ENCODE results near the gene BCL2L11.
A peak's percentile ranks its signal among the peaks of the same experiment; 100 is the strongest.

The BCL2L11 gene

DNA sequence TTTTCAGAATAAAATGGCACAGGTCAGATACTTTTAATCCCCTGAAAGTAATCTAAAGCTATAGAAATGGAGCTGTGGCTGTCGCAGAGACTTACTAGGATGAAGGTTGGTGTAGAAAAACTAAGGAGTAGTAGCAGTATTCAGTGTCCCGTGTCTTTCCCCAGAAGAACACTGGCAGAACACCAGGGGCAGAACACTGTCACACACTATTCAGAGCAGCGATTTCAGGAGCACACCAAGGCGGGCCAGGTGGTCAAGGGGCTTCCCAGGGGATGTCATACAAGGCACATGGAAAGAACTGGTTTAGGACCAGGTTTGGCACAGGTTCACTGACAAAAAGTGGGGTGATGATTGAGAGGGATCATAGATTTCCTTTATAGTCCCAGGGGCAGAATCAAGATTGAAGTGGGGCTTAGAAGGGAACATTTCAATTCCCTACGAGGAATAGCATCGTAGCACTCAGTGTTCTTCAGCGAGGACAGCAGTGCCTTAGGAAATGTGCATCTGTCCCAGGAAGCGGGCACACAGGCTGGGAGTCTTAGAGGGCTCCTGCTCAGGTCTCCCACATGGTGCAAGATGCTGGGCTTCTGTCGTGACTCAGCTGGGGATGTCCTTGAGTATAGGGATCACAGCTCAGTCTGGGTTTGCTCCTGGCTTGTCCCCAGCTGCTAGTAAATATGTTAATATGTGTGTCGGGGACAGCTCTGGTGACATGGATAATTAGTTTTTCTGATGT, 22.6 kb downstream of the BCL2L11 start:
- DNase-seq (ENCODE audit: low read depth): no peak

DNA sequence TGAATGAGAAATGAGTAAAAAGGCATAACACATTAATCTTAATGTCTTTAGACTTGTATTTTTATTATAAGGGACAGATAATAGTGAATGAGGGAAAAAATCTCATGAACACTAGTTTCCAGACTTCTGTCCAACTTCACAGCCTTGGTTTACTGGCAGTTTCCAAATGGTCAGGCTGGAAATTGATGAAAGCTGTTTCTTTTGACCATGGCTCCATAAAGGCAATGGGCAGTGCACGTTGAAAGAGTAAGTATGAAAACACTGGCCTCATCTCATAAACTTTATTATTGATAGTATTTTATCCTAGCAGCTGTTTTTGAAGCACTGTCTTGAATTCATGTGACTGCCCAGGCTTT, 23.1 kb downstream of the BCL2L11 start:
- no peak for DNase-seq (ENCODE audit: low read depth)

DNA sequence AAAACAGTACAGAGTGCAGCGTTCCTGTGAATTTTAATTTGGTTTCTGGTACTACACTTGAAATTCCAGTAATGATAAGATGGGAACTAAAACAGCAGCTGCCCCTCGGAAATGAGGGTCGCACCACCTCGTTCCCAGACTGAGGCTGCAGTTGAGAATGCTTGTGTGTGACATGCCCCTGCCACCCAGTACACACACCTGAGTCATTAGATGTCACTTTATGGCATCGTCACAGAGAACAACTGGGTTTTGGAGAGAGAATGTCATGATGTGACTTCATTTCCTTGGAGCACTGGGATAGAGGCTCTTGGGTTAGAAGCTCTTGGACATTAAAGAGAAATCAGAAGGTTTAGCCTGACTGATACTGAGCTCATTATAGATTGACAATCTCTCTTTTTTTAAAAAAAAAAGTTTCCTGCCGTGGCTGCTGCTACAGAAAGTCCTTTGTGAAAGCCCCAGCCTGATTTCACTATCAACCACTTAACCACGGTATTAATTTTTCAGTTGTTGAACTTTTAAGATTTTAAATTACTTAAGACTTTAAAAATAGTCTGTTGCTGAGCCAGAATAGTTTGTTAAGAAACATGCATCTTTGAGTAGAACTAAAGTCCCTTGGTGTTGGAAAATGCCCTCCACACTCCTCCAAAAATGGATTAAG, 24.5 kb downstream of the BCL2L11 start:
- DNase-seq (ENCODE audit: low read depth): no peak

- no peak for DNase-seq (ENCODE audit: low read depth)
These were observed 25.2 kb downstream of the BCL2L11 start for GRCh38 chr2:111145951-111146350.

DNA sequence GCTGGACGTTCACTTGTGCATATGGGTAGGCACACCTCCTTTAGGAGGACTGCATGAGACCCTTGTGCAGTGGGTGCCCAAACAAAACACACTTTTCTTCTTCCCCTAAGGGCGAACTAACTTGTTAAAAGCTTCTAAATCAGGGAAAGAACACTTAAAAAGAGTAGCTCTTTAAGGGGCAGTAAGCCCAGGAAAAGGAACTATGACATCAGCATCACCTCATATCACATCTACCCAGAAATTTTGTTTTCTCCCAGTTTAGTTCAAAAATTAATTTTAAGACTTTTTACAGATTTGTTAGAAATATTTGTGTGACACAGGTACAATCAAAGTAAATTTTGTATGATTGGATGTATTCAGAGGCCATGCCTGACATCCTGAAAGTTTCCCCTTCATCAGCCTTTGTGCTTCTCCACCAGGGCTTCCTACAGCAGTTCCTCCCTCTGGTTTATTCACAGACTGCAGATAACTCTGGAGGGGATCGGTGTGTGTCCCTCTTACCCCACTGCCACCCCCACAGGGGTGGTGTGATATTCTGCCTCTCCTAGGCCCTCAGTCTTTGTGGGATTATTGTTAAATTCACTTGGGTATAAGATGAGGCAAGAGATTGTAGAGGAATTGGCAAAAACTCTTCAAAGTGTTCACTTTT, 27.6 kb downstream of the BCL2L11 start:
- DNase-seq (ENCODE audit: low read depth): no peak

GRCh38 chr2:111148925-111149324, 28.2 kb downstream of the BCL2L11 start:
- DNase-seq (ENCODE audit: low read depth): no peak

DNA sequence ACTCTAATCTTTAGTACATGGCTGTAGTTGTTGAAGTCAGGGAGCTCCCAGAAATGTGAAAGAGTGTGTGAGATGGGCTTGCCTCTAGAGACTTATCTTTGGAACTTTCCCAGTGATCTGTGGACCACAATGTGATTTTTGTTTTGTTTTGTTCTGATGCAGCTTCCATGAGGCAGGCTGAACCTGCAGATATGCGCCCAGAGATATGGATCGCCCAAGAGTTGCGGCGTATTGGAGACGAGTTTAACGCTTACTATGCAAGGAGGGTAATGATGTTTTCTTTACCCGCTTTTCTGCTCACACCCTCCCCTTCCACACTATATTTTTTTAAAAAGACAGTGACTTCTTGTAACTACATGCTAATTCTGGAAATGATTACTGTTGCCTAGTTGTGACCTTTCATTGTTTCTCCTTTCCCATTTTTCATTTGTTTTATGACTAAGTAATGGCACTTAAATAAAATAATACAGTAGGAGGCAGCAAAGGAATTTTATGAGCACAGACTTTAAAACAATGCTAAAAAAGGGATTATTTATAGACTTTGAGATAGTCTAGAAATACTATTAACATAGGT, 29.3 kb downstream of the BCL2L11 start:
- DNase-seq (ENCODE audit: low read depth): no peak

- no peak for DNase-seq (ENCODE audit: low read depth)
These were observed 34.0 kb downstream of the BCL2L11 start for GRCh38 chr2:111154758-111155157.

DNA sequence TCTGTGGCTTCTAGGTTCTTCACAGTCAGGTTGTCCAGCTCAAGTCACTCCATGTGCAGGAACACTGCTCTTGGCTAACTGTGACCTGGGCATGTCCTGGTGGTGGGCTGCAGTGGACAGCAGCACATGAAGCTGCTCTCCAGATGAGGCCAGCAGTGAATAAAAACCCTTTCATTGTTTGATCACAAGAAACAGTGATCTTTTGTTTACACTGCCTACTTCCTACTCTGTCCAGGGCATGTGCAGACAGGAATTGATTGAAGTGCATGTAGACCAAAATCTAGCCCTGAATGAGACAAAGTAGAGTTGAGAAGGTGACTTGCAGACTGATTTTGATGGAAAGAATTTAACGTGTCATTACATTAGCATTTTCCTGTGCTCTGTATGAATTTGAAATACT, 34.9 kb downstream of the BCL2L11 start:
- no peak for DNase-seq (ENCODE audit: low read depth)

DNA sequence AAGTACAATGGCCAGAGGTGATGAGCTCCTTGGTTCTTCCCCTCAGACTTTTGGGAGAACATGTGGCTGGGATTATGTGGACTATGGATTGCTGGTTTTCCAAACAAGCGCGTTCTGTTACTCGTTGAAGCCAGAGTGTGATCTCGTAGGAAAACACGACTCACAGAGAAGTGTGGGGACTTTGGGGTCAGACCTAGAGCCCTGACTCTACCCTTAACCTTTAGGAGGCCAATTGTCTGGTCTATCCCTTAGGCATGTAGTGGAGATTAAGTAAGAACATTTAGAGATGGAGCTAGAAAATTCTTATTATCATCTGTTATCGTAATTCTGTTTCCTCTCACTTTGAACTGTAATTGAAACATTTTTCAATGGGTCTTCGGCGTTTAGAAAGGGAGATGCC, 35.8 kb downstream of the BCL2L11 start:
- no peak for DNase-seq (ENCODE audit: low read depth)

DNA sequence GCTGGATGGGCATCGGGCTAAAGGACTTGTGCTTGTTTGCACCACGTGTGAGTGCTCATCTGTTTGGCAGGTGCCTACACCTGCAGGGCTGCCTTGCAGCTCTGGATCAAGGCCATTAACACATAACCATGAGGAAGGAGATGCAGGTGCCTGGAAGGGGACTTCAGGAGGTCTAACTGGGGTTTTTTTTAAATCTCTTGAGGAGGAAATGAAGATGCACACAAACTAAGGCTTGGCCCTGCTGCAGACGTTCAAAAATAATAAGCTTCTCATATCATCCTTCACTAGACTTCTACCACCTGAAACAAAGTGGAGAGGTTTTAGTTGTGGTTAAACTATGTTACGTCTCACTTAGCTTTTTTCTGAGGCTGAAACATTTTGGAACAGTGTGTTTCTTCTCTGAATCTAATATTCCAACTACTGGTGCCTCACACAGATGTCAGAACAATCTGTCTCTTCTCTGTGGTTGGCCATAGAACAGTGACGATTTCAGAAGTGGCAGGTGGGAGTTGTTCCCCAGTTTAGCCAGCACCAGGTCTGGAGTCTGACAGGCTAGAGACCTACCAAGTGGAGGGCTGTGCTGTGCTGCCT, 36.5 kb downstream of the BCL2L11 start:
- no peak for DNase-seq (ENCODE audit: low read depth)

- no peak for DNase-seq (ENCODE audit: low read depth)
These were observed 37.1 kb downstream of the BCL2L11 start for GRCh38 chr2:111157798-111158197.

DNA sequence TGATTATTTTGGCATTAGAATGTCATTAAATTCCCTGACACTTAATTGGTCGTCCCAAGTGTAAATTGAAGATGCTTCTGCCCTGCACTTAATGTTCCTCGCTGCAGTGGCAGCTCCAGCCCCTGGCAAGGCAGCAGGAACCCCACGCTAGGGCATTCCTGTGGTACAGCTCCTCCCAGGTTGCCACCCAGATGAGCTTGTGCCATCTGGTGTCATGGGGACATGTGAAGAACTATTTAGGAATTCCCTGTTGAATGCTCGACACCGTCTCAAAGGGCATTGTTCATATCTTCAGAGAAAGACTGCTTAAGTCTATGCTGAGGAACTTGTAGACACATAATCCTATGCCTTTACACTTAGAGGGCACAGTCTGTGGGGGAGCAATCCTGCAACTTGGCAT, 38.9 kb downstream of the BCL2L11 start:
- DNase-seq (ENCODE audit: low read depth): no peak

- DNase-seq (ENCODE audit: low read depth): peak; percentile 74
These were observed 40.0 kb downstream of the BCL2L11 start for GRCh38 chr2:111160758-111161157.

GRCh38 chr2:111161971-111162370, 41.3 kb downstream of the BCL2L11 start:
- no peak for DNase-seq (ENCODE audit: low read depth)

DNA sequence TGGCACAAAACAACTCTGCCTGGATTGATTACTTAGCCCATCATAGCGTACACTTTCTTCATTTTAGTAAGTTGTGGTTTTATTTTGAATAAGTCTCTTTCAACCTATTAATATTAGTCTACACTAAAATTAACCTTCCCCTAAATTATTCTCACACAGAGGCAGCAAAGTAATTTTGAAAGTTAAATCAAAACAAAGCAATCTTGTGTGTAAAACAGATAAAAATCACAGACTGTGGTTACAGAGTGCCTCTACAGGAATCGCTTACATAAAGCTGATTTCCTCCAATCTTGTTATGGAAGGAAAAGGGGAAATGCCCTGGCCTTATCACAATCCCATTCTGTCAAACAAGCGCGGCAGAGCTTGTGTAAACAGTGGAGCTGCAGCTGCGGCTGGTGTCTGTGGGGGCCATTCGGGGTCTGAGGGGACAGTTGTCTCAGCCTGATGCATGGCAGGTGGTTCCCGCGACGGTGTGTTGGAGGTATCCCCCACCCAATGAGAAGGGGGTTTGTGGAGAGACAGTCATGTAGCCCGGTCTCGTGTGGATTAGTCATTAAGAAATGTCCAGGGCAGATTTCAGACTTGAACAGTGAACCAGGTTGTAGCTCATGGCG, 42.1 kb downstream of the BCL2L11 start:
- no peak for DNase-seq (ENCODE audit: low read depth)

DNA sequence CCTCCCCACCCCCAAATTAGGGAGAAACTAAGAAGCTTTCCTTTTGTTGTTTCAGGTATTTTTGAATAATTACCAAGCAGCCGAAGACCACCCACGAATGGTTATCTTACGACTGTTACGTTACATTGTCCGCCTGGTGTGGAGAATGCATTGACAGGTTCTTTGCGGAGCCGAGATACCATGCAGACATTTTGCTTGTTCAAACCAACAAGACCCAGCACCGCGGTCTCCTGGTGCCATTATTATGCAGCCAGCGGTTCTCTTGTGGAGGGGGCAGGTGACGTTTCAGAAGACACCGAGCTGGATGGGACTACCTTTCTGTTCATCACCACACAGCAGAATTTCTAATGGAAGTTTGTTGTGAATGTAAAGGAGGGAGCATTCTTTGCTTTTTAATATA, 43.4 kb downstream of the BCL2L11 start:
- no peak for DNase-seq (ENCODE audit: low read depth)

GRCh38 chr2:111165084-111165483, 44.4 kb downstream of the BCL2L11 start:
- DNase-seq (ENCODE audit: low read depth): no peak

DNA sequence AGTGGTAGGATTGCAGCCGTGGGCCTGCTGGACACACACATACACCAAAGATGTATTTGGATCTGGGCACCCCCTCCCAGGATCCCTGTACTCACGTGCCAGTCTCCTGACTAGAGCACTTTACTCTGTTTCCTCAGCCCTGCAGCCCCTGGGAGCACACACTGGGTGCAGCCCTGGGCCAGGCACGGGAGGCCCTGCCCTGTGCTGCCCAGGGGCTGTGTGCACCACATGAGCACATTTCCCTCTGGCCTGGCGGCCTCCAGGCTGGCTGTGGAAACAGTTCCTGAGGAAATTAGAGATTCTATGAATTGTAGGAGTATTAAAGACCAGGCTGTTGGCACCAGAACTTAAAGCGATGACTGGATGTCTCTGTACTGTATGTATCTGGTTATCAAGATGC, 45.4 kb downstream of the BCL2L11 start:
- no peak for DNase-seq (ENCODE audit: low read depth)

DNA sequence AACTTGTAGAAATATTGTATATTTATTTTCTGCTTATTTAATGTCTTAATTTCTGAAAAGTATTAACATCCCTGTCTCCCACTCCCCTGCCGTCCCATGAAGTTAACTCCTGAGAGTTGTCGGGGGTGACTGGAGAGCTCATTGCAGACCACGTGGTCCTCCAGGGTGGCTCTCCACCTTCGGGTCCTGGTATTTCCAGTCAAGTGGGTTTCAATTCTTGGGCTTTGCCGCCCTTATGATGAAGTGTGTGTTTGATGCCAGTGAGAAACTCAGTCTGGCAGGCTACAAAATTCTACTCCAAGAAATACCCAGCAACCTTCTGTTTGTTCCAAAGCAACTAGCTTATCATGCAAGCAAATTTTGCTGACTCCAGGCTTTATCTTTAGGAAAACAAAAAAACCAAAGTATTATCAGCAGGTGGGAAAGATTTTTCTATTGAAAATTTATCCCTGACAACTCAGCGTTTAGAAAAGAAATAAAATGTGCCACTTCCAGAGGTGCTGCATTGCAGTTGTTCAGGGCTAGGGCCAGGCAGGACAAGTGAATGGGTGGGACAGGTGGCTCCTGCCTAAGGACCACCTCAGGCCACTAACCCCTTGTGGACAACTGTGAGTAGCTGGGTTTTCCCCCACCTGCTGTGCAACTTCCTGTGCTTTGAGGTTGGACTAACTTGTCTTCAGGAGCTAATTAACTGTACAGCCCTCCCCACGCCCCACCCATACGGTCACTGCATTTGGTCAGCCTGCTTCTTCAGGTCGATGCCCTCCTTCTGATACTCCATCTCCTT, 46.6 kb downstream of the BCL2L11 start:
- no peak for DNase-seq (ENCODE audit: low read depth)

GRCh38 chr2:111167863-111168162, 47.1 kb downstream of the BCL2L11 start:
- no peak for DNase-seq (ENCODE audit: low read depth)

Measured in stromal cell of bone marrow (primary cell).